CD14-positive monocyte (primary cell): ENCODE measurements around the gene KCNK1. TPM values are rescaled to one million over a fixed set of nuclear protein-coding genes. Genes with fewer than 3 reads are reported as not detected.

Experiments
- DNase-seq, 3 donors: peaks; one replicate each; pipeline ENCODE4 v3.0.0-alpha.2; 2011 to 2022
- H2AFZ ChIP-seq: 2 replicates; pipeline ENCODE4 v1.6.0; 2012; ENCODE audit warnings: mild to moderate bottlenecking, low read depth, low read length, inconsistent platforms; ENCODE audit not compliant: insufficient read depth, poor library complexity, severe bottlenecking
- H3K27ac ChIP-seq, 2 donors: 1 replicate in 1 of 2; 2 replicates in 1 of 2; pipeline ENCODE4 v1.5.1; 2012 to 2013; ENCODE audit warnings: low read length in 2 of 2, control low read depth in 1 of 2, inconsistent platforms in 1 of 2, low read depth in 1 of 2, mild to moderate bottlenecking in 1 of 2
- H3K27me3 ChIP-seq, 2 donors: one replicate each; pipeline versions ENCODE4 v1.6.0 to v1.6.1; 2011 to 2013; ENCODE audit warnings: low read length in 2 of 2; ENCODE audit not compliant: control insufficient read depth in 2 of 2, insufficient read depth in 2 of 2
- H3K36me3 ChIP-seq, 2 donors: replicated peaks in 1 of 2; 1 replicate in 1 of 2; 2 replicates in 1 of 2; pipeline versions ENCODE4 v1.5.1 to v1.6.1; 2012 to 2013; ENCODE audit warnings: low read length in 2 of 2, control low read depth in 1 of 2, inconsistent platforms in 1 of 2, mild to moderate bottlenecking in 1 of 2; ENCODE audit not compliant: insufficient read depth in 2 of 2, control insufficient read depth in 1 of 2
- H3K4me1 ChIP-seq, 2 donors: 1 replicate in 1 of 2; 2 replicates in 1 of 2; pipeline versions ENCODE4 v1.5.1 to v1.6.1; 2012 to 2013; ENCODE audit warnings: low read length in 2 of 2, control low read depth in 1 of 2, inconsistent platforms in 1 of 2, mild to moderate bottlenecking in 1 of 2, moderate library complexity in 1 of 2; ENCODE audit not compliant: insufficient read depth in 2 of 2, control insufficient read depth in 1 of 2
- H3K4me2 ChIP-seq: replicated peaks from 2 replicates; pipeline ENCODE3; 2012; ENCODE audit warnings: low read length, moderate library complexity, mild to moderate bottlenecking; ENCODE audit not compliant: poor library complexity, severe bottlenecking; ENCODE audit errors: extremely low read depth
- H3K4me3 ChIP-seq, 3 experiments: fragments of 200-600 bp in 1 of 3; sonication (generic) in 1 of 3; replicated peaks in 1 of 3; 1 replicate in 2 of 3; 2 replicates in 1 of 3; pipeline ENCODE4 v1.5.1; 2011 to 2013; ENCODE audit warnings: low read length in 3 of 3, mild to moderate bottlenecking in 3 of 3, control low read depth in 2 of 3, low read depth in 2 of 3, inconsistent platforms in 1 of 3, moderate library complexity in 1 of 3
- H3K79me2 ChIP-seq: 2 replicates; pipeline ENCODE4 v1.6.0; 2012; ENCODE audit warnings: mild to moderate bottlenecking, control low read depth, inconsistent platforms, low read length, moderate library complexity; ENCODE audit not compliant: insufficient read depth
- H3K9ac ChIP-seq: 2 replicates; pipeline ENCODE4 v1.6.0; 2017; ENCODE audit warnings: low read length, mild to moderate bottlenecking; ENCODE audit not compliant: insufficient read depth, poor library complexity, severe bottlenecking
- H3K9me3 ChIP-seq, 2 donors: replicated peaks in 1 of 2; 1 replicate in 1 of 2; 2 replicates in 1 of 2; pipeline versions ENCODE4 v1.5.1 to v1.6.1; 2012 to 2013; ENCODE audit warnings: low read length in 2 of 2, control low read depth in 1 of 2; ENCODE audit not compliant: control insufficient read depth in 1 of 2, insufficient read depth in 1 of 2
- H4K20me1 ChIP-seq: 2 replicates; pipeline ENCODE4 v1.6.0; 2012; ENCODE audit warnings: mild to moderate bottlenecking, low read length, control low read depth, moderate library complexity; ENCODE audit not compliant: insufficient read depth
- H3K27ac Mint-ChIP-seq, 7 donors: one replicate each; pipeline ENCODE4 v1.8.0; 2020; ENCODE audit warnings: mild to moderate bottlenecking in 7 of 7, mixed read lengths in 7 of 7, moderate library complexity in 6 of 7, inconsistent platforms in 2 of 7
- H3K27me3 Mint-ChIP-seq, 3 donors: one replicate each; pipeline ENCODE4 v1.8.0; 2021 to 2022; ENCODE audit warnings: low read depth in 3 of 3, mild to moderate bottlenecking in 3 of 3, mixed read lengths in 3 of 3, moderate library complexity in 3 of 3, inconsistent platforms in 1 of 3
- H3K36me3 Mint-ChIP-seq, 2 donors: one replicate each; pipeline ENCODE4 v1.8.0; 2020; ENCODE audit warnings: mixed read lengths in 2 of 2, inconsistent platforms in 1 of 2, mild to moderate bottlenecking in 1 of 2
- H3K4me1 Mint-ChIP-seq: one replicate; pipeline ENCODE4 v1.8.0; 2020; ENCODE audit warnings: mild to moderate bottlenecking, mixed read lengths
- H3K4me3 Mint-ChIP-seq, 2 donors: one replicate each; pipeline ENCODE4 v1.8.0; 2020; ENCODE audit warnings: mild to moderate bottlenecking in 2 of 2, mixed read lengths in 2 of 2, moderate library complexity in 1 of 2
- H3K9me3 Mint-ChIP-seq, 7 donors: one replicate each; pipeline ENCODE4 v1.8.0; 2020 to 2022; ENCODE audit warnings: mixed read lengths in 7 of 7, mild to moderate bottlenecking in 6 of 7, moderate library complexity in 6 of 7, inconsistent platforms in 2 of 7
- CTCF ChIP-seq: fragments of 200-600 bp; IDR thresholded peaks from one replicate; pipeline ENCODE4 v1.8.0; 2022; ENCODE audit warnings: antibody characterized with exemption, mild to moderate bottlenecking
- WGBS: methylation state at CpG from one replicate; pipeline ENCODE4 v1.1.5; 2013; ENCODE audit warnings: missing lambda C conversion rate; ENCODE audit not compliant: insufficient coverage; 5-methylcytosine and 5-hydroxymethylcytosine counted together
- intact Hi-C, 2 donors: fragments of 100-400 bp; cut with micrococcal nuclease; formaldehyde crosslinking; loops; one replicate each; pipeline versions ENCODE4 v1.15.0 to v1.15.1; 2023
- polyA plus RNA-seq, 3 donors: library from polyadenylated mRNA; depleted of rRNA in 1 of 3; unstranded in 2 of 3; stranded (reverse) in 1 of 3; fragments of 300-500 nt in 2 of 3; fragments of >200 nt in 1 of 3; fragmentation: Illumina TruSeq in 2 of 3; gene quantifications; 1 replicate in 2 of 3; 2 replicates in 1 of 3; pipeline ENCODE4 v1.2.3, GENCODE V29; 2012 to 2021

Gene KCNK1
- polyA plus RNA-seq, 3 donors, result not detected

- no peak overlapping the region for H3K27ac Mint-ChIP-seq
- no peak for TF ChIP-seq CTCF
- Histone ChIP-seq H3K4me3 (no peak overlapping the region), H3K36me3 (no peaks in the 10 kb centered on the region), H3K27ac (no peak overlapping the region), H3K9me3 (peaks cover 0 to 9% of the 10 kb centered on the region in 2 donors), H3K4me1 (no peaks in the 10 kb centered on the region), H3K79me2 (no peaks in the 10 kb centered on the region), H3K27me3 (peaks cover 0 to 3% of the 10 kb centered on the region in 2 donors), H3K9ac (no peak overlapping the region), H4K20me1 (no peaks in the 10 kb centered on the region), H3K4me2 (no peak overlapping the region), H2AFZ (no peak overlapping the region)
- H3K9me3 Mint-ChIP-seq, result peaks cover 2 to 15% (median 4%) of the 10 kb centered on the region in 7 donors
- peaks cover 0 to 2% (median 1%) of the 10 kb centered on the region in 3 donors for H3K27me3 Mint-ChIP-seq
- intact Hi-C loops, result no loop called here
- no peak overlapping the region for H3K4me3 Mint-ChIP-seq
- 89% methylated on average over 1 of the region's 3 CpGs for WGBS
- H3K4me1 Mint-ChIP-seq, result no peaks in the 10 kb centered on the region
- no peak for DNase-seq
- no peaks in the 10 kb centered on the region for H3K36me3 Mint-ChIP-seq
Observed at GRCh38 chr1:233582439-233582838, 31.5 kb upstream of the KCNK1 start.

GRCh38 chr1:233584376-233584775 lies 29.5 kb upstream of the KCNK1 start:
- H3K9ac ChIP-seq, result no peak overlapping the region
- DNase-seq, result no peak
- Mint-ChIP-seq H3K9me3 (peaks cover 2 to 15% (median 3%) of the 10 kb centered on the region in 7 donors), H3K4me1 (no peaks in the 10 kb centered on the region), H3K36me3 (no peaks in the 10 kb centered on the region), H3K27ac (no peak overlapping the region), H3K27me3 (peaks cover 9 to 10% (median 9%) of the 10 kb centered on the region in 3 donors), H3K4me3 (no peak overlapping the region)
- peaks cover 0 to 9% of the 10 kb centered on the region in 2 donors for H3K9me3 ChIP-seq
- H3K27me3 ChIP-seq, result peaks cover 0 to 9% of the 10 kb centered on the region in 2 donors
- H3K27ac ChIP-seq, result no peak overlapping the region
- H3K4me2 ChIP-seq, result no peak overlapping the region
- no peak overlapping the region for H2AFZ ChIP-seq
- no peak for TF ChIP-seq CTCF
- H4K20me1 ChIP-seq, result no peaks in the 10 kb centered on the region
- no peaks in the 10 kb centered on the region for H3K79me2 ChIP-seq
- 82% methylated on average over 3 of the region's 4 CpGs for WGBS
- no peaks in the 10 kb centered on the region for H3K4me1 ChIP-seq
- no peak overlapping the region for H3K4me3 ChIP-seq
- H3K36me3 ChIP-seq, result no peaks in the 10 kb centered on the region
- intact Hi-C loops, result no loop called here
